GM13976 (cell line): ENCODE data around the gene ALX3.

ENCODE experiments used
- DNase-seq: peaks from one replicate; pipeline ENCODE4 v3.0.0; 2012; ENCODE audit warnings: low spot score
- CTCF ChIP-seq: IDR thresholded peaks from 2 replicates; pipeline ENCODE4 v1.5.1; 2012; ENCODE audit warnings: borderline replicate concordance, mild to moderate bottlenecking; ENCODE audit not compliant: insufficient read depth; ENCODE audit errors: extremely low read depth, missing control alignments, control extremely low read depth
- in situ Hi-C: fragments of 300-500 bp; cut with MboI; formaldehyde crosslinking; loops from one replicate; pipeline ENCODE4 v1.12.0; 2022; ENCODE audit warnings: low sequenced_read_pairs, mixed read lengths, inconsistent platforms; ENCODE audit not compliant: unreplicated experiment

Gene ALX3

GRCh38 chr1:110074166-110074565, 3.7 kb upstream of the ALX3 start:
- no peak for DNase-seq
- no peak for TF ChIP-seq CTCF
- in situ Hi-C loops: no loop called here

- TF ChIP-seq CTCF: no peak
- in situ Hi-C loops: no loop called here
- DNase-seq: no peak
These were observed 196 bp downstream of the ALX3 start for GRCh38 chr1:110070282-110070669.

- no peak for TF ChIP-seq CTCF
- in situ Hi-C loops: no loop called here
- DNase-seq: peak; percentile 55
These were observed 829 bp downstream of the ALX3 start for GRCh38 chr1:110069404-110070281.

- no peak for TF ChIP-seq CTCF
- peak; percentile 59 for DNase-seq
- in situ Hi-C loops: no loop called here
These were observed 1.6 kb downstream of the ALX3 start for GRCh38 chr1:110068646-110069403.

GRCh38 chr1:110067893-110068645, 2.4 kb downstream of the ALX3 start:
- TF ChIP-seq CTCF: no peak
- in situ Hi-C loops: no loop called here

GRCh38 chr1:110067479-110067892, 3.0 kb downstream of the ALX3 start:
- TF ChIP-seq CTCF: no peak
- in situ Hi-C loops: no loop called here
- DNase-seq: no peak

More at GRCh38 chr1:110067893-110068645, 2.4 kb downstream of the ALX3 start:
- no peak for DNase-seq
